EH (cell line): ENCODE results near the gene PANK3.
"Not testable (repeated sequence)": the region's sequence is repeated elsewhere in the genome, so short reads cannot be mapped to it uniquely, and the experiment has no call there.

Source experiments
- DNase-seq: peaks from one replicate; pipeline ENCODE4 v3.0.0-alpha.2; 2015; ENCODE audit warnings: low read depth

Gene PANK3

GRCh38 chr5:168552146-168552545 lies 27.0 kb downstream of the PANK3 start:
- DNase-seq, result peak; percentile 85

- no peak for DNase-seq
These were observed 28.5 kb downstream of the PANK3 start for GRCh38 chr5:168550656-168551055.

DNA sequence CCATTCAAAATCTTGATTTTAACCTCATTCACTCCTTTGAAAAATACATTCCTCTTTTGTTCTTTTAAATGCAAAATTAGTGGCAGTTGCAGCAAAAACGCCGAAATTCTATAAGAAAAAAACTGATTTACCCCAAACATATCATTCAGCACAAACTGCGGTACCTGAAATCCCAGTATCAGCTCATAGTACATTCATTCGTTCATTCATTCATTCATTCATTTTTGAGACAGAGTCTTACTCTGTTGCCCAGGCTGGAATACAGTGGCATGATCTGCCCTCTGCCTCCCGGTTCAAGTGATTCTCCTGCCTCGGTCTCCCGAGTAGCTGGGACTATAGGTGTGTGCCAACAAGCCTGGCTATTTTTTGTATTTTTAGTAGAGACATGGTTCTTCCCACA lies 29.6 kb downstream of the PANK3 start:
- DNase-seq, result no peak

- no peak for DNase-seq
These were observed 42.0 kb downstream of the PANK3 start for GRCh38 chr5:168537176-168537575.

DNA sequence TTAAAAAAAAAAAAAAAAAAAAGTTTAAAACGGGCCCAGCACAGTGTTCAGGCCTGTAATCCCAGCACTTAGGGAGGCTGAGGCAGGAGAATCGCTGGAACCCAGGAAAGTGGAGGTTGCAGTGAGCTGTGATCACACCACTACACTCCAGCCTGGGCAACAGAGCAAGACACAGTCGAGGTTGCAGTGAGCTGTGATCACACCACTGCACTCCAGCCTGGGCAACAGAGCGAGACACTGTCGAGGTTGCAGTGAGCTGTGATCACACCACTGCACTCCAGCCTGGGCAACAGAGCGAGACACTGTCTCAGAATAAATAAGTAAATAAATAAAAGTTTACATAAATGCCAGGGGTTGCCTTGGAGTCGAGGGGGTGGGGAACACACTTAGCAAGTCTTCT lies 44.8 kb downstream of the PANK3 start:
- not testable (repeated sequence) for DNase-seq

DNA sequence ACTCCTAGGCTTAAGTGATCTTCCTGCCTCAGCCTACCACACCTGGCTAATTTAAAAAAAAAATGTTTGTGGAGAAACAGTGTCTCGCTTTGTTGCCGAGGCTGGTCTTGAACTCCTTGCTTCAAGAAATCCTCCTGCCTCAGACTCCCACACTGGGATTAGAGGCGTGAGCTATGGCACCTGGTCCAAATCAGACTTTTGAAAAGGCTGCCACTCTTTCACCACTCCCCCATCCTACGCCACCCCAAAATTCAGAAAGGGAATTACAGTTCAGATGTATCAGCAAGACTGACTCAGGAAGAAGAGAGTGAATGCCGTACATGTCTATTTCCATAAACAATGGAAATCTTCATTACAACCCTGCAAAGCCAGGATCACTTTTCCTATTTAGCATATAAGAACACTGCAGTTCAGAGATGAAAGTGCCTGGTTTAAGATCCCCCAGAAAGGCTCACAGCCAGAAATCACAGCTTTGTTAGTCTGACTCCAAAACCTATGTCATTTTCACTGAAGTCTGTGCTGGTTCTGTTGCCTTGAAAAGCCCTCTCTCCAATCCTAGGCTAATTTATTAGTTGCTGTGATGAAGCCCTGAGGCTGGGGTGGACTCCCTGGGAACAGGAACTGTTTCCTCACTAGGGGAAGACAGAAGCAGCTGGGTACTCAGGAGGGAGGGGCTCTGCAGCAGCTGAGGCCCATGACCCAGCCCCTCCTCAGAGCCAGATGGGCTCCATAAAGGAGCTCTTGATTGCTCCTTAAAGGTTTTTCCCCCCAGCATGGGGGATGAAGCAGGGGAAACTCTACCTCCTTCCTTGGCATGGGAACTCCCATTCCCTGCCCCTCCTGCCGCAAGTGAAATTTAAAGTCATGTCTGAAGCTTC lies 46.9 kb downstream of the PANK3 start:
- DNase-seq, result no peak

GRCh38 chr5:168531191-168531590 lies 48.0 kb downstream of the PANK3 start:
- no peak for DNase-seq

DNA sequence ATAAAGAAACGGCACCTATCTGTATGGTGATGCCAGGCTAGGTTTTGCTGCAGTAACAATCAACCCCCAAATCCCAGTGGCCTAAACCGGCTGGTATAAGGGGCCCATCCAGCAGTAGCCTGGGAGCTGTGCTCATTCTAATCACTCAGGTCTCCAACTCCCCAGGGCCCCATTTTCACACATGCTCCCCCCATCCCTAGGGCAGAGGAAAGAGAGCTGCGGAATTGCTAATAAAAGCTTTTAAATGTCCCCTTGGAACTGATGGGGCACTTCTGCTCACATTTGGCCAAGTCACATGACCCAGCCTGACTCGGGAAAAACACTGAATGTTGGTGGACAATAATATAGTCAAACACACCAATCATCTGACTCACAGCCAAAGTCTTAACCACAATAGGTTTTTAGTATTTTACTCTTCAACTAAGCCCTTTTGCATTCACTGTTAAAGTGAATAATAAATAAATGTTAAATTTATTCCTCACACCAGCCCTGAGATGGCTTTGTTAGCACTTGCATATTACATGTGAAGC lies 48.5 kb downstream of the PANK3 start:
- peak; percentile 25 for DNase-seq

DNA sequence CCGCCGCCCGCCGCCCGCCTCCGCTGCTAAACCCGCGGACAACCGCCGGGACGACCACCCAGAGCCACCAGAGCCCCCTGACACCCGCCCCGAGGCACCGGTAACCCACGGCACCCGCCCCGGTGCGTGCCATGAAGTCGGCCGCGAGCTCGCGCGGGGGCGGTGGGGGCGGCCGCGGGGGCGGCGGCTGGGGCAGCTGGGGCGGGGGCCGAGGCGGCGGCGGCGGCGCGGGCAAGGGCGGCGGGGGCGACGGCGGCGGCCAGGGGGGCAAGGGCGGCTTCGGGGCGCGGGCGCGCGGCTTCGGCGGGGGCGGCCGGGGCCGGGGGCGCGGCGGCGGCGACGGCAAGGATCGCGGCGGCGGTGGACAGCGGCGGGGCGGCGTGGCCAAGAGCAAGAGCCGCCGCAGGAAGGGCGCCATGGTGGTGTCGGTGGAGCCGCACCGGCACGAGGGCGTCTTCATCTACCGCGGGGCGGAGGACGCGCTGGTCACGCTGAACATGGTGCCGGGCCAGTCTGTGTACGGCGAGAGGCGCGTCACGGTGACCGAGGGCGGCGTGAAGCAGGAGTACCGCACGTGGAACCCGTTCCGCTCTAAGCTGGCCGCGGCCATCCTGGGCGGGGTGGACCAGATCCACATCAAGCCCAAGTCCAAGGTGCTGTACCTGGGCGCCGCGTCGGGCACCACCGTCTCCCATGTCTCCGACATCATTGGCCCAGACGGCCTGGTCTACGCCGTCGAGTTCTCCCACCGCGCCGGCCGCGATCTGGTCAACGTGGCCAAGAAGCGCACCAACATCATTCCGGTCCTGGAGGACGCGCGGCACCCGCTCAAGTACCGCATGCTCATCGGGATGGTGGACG lies 49.6 kb downstream of the PANK3 start:
- DNase-seq, result no peak

- peak; percentile 32 for DNase-seq
These were observed 50.4 kb downstream of the PANK3 start, which contains the start of gene FBLL1 for GRCh38 chr5:168528521-168529373. Gene FBLL1 (plus strand): TSS chr5:168529305. CDS start chr5:168529505, 200 bp downstream.

- DNase-seq, result no peak
These were observed 51.3 kb downstream of the PANK3 start for GRCh38 chr5:168527756-168528295.

DNA sequence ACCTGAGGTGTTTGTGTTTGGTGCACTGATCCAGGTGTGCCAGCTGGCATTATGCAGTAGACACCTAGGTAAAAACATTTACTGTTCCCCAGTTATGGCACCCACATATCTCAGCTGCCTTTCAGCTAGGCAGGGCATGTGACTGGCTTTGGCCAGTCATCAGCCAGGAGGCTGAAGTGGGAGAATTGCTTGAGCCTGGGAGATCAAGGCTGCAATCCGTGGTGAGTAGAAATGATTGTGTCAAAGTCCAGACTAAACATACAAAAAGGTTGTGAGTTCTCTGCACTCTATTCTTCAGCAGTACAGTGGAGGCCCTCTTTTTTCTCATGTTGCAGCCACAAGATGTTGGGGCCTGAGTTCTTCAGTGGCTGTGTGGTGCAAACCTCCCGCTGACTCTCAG lies 53.3 kb downstream of the PANK3 start:
- no peak for DNase-seq

- no peak for DNase-seq
These were observed 65.2 kb downstream of the PANK3 start for GRCh38 chr5:168513861-168514428.

DNA sequence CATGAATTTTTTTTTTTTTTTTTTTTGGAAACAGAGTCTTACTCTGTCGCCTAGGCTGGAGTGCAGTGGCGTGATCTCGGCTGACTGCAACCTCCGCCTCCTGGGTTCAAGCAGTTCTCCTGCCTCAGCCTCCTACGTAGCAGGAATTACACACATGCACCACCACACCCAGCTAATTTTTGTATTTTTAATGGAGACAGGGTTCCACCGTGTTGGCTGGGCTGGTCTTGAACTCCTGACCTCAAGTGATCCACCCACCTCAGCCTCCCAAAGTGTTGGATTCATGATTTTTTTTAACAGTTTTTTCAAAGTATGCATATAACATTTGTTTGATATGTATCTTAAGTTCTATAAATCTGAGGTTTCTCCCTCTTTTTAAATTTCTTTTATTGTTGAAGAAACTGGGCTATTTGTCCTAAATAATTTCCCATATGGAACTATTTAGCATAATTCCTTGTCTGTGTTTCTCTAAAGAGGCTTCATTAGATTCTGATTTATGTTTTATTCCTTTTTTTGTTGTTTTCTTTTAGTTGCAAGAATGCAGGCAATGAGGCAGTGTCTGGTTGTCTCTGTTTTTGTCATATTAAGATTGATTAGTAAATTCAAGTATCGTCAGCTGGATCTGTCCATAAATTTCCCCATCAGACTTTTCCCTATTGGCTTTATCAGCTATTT lies 76.5 kb downstream of the PANK3 start:
- DNase-seq, result no peak
